HG03066 (cell line): Measurements from ENCODE around the gene VEPH1.
A peak's percentile ranks its signal among the peaks of the same experiment; 100 is the strongest.

Experiments used
- ATAC-seq: cut with Tn5 transposase; IDR thresholded peaks from one replicate; pipeline ENCODE4 v1.9.1; 2021; ENCODE audit warnings: low read depth; ENCODE audit not compliant: unreplicated experiment

The VEPH1 gene

DNA sequence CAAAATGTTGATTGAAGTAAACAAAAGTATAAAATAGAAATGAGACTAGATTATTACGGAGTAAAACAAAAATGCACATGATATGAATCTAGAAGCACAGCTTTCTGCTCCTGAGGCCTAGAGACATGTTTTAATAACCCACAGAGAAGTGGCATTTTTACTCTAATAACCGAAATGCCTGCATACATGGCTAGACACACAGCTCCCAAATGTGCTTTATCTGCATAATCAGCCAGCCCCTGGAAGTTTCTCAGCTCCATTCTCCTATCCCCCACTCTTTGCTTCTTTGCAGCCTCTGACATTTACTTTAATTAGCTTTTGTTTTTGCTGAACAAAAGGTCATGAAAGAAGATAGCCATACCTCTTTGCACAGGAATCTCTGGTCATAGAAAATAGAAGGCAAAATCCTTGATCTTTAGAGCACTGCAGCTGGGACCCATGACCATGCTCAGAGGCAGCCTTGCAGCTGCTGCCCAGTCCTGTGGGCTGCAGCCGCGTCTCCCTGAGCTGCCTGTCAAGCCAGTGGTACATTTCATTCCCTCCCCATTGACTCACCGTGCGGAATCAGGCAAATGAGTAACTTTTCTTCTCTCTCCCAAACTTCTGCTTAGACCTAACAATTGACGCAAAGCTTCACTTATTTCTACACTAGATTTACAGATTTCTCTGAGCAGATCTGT is at the start of gene VEPH1:
Gene VEPH1 (minus strand): TSS at position 501 of the 680 bp plus-strand sequence. CDS start 8,067 bp downstream, outside the sequence.
- no peak for ATAC-seq

DNA sequence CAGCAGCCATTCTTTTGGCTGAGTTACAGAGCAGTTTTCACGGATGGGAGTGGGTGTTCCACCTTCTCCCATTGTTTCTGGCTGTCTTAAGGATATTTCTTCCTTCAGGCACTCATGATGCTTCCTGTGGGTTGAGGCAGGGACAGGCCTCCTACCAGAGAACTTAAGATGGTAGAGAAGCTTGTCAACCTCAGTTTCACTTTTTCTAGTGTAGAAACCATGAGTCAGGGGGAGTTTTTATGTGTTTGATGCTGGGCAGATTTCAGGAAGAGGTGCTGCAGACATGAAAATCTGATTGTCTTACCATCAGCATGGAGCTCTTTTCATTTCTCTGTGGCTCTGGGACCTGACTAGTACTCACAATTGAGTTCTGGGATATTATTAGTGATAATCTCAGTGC is 48.7 kb upstream of the VEPH1 start:
- ATAC-seq: no peak

DNA sequence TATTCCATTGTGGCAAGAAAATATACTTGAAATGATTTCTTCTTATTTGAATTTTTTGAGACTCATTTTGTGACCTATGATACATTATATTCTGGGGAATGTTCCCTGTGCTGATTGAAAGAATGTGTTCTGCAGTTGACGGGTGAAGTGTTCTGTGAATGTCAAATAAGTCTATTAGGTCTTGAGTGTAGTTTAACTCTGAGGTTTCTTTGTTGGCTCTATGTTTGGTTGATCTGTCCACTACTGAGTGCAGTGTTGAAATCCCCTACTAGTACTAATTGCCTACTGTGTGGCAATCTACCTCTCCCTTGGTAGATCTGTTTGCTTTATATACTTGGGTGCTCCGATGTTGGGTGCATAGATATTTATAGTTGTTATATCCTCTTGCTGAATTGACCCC is 46.3 kb upstream of the VEPH1 start:
- ATAC-seq: no peak

DNA sequence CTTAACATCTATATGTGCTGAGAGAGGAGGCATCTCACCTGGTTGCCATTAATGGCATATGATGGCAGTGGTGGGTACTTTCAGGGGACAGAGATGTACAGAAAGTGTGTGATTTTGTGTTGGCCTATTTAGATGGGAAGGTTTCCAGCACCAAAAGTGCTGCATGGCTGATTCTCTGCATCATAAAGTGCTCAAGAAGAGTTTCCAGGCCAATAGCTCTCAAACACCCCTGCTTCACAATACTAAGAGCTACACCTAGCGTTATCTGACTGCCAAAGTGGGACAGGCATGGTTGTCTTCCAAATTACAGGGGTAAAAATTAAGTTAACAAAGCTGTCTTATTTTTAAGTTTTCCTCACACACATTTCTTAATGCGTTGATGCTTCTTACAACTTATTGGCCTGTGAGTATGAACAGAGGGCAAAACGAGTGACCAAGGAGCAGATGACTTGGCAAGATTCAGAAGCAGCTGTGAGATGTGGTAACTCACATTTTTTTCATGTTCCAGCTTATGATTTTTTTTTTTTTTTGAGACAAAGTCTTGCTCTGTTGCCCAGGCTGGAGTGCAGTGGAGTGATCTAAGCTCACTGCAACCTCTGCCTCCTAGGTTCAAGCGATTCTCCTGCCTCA is 41.4 kb upstream of the VEPH1 start:
- no peak for ATAC-seq

DNA sequence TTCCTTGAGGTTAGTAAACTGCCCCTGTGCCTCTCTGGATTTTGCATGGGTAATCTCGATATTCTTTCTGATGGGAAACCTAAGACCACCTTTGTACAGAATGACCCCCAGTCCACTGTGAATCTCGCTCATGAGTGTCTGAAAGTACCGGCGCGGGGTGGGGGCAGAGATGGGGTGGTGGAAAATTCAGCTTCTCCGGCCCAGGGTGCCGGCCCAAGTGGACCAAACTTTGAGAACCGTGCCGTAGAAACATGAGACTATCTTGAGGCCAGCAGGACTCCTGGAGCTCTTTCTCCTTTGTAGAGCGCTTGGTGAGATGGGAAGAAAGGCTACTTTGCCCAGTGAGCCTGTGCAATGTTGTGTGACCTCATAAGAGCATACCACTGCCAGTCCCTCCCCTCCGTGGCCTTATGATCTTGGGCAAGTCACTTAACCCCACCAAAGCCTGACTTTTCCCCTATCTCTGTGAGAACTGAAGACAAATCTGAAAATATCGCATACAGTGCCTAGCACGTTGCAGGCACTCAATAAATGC is 40.4 kb upstream of the VEPH1 start:
- ATAC-seq: no peak

DNA sequence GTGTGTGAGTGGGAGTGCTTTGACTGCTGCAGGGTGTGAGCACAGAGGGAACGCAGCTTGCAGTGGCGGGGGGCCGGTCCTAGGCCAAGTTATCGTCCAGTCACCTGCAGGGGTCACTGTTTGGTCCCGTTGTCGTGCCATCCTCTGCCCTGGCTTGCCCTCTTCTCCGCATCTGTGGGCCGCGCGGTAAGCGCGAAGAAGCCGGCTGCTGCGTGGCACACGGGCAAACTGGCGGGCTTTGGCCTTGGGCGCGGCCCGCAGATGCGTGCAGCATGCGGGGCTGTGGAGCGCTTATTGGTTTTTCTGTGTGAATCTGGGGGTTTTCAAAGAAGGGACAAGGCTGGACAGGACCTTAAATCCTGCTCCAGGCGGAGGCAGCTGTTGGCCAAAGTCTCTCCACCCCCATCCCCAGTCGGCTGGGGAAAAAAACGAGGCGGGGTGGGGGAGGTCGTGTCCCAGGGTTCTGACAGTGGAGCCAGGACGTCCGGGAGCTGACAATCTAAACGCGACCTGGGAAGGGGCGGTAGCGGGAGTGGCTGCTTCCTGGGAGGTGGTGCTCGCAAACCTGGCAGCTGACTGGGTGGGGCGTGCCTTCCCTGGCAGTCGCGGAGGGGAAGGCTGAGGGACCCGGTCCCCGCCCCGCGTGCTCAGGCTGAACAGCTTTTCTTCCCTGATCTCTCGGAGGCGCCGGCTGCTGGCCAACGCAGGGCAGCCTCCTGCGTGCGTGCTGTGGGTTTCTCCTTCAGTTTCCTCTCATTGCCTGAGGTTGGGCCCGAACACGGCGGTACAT is 39.7 kb upstream of the VEPH1 start:
- ATAC-seq: no peak

DNA sequence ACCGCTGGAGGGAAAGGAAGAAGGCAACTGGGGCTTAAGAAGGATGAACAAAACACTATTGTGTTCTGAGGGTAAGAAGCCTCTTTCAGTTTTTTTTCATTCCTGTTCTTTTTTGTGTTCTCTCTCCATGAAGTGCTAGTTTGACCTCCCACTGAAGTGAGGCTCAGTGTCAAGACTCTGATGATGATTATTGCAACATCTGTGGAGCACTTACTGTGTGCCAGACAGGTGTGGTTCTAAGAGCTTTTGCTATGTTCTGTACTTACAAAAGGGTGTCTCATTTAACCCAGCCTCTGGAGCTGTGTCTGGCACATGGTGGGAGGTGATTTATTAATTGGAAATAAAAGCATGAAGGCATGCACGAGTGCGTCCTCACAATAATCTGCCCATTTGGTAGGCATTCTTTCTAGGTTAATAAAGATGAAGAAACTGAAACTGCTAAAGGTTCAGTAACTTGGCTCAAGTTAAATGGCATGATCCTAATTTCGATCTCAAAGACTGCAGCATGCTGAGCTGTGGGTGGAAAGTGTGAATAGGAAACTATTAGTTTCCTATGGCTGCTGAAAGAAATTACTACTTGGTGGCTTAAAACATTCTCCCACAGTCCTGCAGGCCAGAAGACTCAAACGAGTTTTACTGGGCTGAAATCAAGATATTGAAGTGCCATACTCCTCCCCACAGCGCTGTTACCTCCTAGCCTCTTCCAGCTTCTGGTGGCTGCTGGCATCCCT is 38.5 kb upstream of the VEPH1 start:
- ATAC-seq: no peak

DNA sequence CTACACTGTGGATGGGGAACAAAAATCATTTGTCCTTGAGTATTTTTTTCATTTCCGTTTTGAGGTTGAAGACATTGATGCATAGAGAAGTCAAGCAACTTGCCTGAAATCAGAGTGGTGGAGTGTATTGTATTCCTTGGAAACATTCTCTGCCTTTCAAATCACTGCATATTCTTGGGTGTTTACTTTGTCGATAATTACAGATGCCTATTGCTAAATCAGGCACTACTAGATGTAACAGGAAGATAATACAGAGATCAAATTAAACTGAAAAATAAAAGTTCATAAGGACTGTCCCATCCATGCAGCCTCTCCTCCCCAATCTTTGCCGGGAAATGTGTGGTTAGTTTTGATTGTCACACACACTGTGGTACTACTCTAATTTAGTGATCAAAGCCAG is 37.4 kb upstream of the VEPH1 start:
- ATAC-seq: no peak

DNA sequence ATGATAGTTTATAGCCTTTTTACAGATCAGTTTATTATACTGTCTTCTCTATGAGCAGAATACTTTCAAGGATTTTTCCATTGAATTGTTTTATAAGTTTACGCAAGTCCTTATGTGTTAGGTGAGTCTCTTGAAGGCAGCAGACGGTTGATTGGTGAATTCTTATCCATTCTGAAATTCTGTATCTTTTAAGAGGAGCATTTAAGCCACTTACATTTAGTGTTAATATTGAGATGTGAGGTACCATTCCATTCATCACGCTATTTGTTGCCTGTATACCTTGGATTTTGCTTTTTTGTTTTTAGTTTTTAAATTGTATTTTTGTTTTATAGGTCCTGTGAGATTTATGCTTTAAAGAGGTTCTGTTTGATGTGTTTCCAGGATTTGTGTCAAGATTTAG is 32.5 kb upstream of the VEPH1 start:
- ATAC-seq: no peak

DNA sequence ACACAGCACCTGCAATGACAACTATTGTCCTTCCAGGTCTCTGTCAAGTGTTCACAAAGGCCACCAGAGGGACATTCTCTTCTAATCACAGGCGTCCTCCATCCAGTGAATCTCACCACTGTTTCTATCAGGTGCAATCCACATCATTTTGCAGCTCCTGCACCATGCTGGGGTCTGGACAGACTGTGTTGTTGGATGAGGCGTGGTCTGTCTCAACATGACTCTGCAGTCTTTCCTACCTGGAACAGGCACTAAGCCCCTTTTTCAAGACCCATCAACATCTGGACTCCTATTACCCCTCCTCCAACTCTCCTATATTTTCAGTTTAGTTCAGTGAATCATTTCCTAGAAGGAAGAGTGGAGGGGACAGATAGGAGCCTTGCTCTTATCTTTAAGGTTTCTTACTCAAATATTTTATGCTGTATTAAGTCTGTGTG is 31.5 kb upstream of the VEPH1 start:
- no peak for ATAC-seq

DNA sequence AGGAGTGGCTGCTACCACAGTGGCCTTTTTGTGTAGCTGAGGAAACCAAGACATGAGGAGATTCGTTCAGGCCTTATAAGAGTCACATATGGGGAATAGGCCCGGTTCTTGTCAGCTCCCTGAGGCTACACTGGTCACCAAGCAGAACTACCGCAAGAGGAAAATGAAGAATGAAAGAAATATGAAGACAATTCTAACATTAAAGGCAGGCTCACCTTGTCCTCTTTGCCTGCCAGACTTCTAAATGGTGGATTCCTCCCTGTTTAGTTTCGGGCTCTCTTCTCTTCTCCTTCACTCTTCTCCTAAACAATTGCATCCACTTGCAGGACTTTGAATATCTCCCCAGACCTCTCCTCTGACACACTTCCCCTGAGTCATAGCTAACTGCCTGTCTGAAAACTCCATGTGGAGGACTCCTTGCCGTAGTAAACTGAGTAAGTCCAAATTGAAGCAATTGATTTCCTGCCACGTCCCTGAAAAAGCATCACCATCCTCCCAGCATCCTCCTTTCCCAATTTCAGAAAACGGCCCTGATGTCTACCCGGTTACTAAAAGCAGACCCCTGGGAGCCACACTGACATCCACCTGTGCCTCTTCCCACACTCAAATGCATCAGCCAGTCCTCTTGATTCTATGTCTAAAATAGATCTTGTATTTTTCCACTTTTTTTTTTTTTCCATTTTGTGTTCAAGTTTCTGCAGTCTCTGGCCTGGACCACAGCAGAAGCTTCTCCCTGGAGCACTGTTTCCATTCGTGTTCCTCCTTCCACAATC is 30.3 kb upstream of the VEPH1 start:
- ATAC-seq: no peak

DNA sequence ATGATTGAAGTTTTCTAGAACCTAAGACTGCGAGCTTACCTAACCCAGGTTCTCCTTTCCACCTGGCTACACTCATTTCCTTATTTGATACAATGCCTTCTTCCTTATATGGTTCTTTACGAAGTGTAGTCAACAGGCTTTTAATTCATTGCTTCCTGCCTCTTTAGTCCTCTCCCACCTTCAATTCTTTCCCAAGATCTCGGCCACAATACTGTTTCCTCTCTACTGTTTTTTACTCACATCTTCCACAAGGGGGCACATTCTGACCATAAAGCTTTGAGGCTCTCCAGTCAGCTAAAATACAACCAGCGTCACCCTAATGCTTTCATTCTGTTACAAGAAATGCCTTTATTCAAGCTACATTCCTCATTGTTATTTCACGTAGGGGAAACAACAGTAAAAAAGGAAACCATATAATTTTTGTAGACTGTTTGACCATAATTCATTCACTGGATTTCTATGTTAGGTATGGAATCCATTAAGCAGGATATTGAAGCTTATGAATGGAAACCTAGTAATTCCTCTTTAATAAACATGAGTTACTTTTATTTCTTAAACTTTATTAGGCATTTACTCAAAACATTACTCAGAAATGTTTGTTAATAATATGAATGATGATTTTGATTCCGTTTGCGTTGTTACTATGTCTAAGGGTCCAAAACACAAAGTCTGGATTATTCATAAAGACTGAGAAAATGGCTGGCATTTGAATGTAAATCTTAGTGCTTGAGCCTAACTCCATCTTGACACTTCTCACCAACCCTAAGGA is 29.5 kb upstream of the VEPH1 start:
- ATAC-seq: peak; percentile 88

DNA sequence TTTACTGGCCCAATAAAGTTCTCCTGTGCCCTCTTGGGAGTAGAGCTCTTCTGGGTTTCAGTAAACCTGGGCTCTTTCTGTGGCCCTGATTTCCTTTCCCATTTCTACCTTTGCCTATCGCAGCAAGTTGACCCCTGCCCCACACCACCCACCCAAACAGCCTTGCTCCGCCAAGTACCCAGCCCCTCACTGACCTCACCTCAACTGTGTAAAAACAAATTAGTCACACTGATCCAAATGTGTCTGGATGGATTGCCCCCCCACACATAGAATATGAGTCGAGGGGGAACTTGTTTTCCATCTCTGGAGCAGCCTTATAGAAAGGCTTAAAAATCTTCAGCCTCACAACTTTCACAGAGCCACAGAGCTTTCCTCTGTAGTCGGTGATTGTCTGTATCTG is 28.6 kb upstream of the VEPH1 start:
- no peak for ATAC-seq

DNA sequence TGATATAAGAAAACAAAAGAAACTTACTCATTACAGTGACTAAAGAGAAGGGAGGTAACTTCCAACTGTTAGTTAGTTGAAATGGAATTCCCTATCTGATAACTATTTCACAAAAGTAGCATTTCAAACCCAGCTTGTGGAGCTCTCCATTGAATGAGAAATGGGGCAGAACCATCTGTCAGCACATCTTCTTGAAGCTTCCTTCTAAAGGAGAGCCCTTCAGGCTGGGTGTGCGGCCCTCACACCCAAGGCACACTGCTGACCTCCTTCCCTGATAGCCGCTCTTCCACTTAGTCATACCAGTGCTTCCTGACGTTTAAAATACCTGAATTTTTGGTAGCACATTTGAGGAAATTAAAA is 28.1 kb upstream of the VEPH1 start:
- ATAC-seq: no peak

DNA sequence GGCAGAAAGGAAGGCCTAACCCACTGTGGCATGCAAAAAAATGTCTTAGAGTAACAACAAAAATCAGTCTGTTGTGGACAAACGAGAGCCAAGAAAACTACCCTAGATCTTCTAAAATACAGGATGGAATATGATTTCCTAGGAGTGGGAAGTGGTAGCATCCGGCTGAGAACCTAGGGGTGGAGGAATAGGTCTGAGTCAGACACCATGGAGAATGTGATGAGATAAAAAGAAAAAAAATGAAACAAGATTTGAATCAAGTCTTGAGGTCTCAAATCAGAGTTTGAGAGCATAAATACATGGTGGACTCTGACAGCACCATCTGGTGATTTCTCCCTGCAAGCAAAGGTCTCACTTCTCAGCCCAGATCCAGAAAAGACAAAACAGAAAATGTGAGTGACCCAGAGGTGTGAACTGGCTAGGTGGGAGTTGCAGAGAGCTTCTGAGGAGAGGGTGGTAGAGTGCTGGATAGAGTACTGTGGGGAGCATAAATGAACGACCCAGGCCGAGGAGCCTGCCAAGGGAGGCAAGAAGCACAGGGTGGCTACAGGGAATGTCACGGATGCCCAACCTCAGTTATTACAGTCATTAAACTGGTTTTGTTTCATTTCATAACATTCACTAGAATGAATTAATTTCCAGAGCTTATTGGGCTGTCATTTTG is 27.6 kb upstream of the VEPH1 start:
- no peak for ATAC-seq

DNA sequence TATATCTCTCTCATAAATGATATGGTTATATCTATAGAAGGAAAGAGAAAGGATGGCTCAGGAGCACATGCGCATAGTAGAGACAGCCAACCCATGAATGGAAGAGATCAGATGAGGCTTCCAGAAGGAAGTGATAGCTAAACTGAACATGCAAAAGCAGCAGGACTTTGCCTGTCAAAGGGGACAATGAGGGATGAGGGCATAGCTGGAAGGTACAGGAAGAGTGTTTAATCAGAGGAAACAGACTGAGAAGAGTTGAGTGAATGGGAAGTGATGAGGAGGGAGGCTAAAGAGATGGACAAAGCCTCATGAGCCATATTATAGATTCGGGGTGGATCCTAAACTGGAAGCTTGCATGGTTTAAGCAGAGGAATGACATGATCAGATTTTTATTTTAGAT is 26.5 kb upstream of the VEPH1 start:
- ATAC-seq: no peak

DNA sequence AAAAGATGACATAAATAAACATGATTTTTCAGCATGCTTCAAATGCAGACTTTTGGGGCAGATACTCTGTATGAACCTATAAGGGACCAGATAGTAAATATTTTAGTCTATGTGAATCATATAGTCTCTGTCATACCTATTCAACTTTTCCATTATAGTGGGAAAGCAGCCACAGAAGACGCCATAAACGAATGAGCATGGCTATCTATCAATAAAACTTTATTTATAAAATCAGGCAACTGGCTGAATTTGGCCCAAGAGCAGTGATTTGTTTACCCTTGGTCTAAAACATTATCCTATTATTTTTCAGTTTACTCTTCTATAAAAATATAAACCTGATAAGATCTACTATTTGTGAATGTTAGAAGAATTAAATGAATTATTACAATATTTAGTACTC is 25.9 kb upstream of the VEPH1 start:
- ATAC-seq: no peak

DNA sequence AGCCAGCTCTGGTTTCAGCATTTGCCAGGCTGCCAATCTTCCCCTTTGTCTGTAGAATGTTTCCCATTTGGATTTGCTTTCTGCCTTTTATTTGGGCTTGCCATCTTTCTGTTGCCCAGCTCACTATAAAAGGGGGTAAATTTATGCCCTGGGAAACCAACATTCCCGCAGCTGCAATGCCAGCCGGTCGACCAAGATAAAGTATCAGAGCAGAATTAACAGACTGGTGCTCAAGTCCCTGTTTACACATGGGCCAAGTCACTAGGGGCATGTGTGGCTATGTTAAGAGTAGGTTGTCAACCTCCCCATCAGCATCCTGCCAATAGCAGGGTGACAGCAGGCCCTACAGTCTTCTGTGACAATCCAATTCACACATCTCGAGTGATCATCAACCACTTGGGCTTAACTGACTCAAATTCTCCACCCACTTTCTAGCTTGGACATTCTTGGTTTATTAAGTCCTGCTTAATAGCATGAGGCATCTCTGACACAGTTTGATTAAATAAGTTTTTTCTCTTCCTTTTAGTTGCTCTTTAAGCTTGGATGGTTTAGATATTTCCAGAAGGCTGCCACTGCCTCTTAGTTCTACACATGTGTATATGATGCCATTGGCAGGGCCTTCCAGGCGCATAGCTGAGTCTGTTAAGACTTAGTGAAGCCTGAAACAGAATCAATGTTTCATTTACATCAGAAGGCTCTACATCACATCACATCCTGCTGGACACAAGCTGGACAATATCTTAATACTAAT is 24.1 kb upstream of the VEPH1 start:
- no peak for ATAC-seq
